GM19239 (cell line): ENCODE measurements around the gene LRSAM1.

Source experiments
- DNase-seq: peaks from one replicate; pipeline ENCODE4 v3.0.0; 2011; ENCODE audit warnings: low spot score; ENCODE audit not compliant: insufficient read length
- FAIRE-seq: peaks from 2 replicates; lab custom pipeline; 2011; peaks lifted over from hg19 to GRCh38; lab: Jason Lieb, UNC

LRSAM1 gene

DNA sequence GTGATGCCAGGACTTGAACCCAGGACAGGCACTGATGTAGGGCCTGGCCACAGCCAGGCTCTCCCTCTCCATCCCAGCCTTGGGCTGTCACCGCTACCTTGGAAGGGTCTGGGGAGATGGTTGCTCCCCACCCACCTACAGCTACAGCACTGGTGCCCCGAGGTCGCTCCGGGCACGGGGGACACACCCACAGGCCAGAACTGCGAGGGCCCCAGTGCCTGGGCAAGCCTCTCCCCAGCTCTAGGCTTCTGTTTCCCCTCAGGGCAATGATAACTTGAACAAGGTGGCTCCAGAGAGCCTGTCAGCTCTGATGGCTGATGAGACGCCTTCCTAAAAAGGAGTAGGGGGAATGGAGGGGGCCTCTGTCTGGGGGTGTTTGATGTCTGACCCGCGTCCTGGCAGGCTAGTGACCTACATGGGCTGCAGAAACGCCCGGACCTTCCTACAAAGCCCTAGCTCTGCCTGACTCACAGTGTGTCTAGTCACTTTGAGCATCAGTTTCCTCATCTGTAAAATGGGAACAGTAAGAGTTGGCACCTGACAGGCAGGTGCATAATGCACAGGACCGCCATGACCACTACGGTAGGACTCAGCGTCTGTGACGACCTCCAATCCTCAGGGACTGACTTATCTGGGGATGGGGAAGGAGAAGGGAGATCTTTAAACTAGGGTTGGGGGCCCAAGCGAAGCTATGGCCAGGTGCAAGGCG is 76.4 kb downstream of the LRSAM1 start:
- DNase-seq (no peak), FAIRE-seq (no peak)

DNA sequence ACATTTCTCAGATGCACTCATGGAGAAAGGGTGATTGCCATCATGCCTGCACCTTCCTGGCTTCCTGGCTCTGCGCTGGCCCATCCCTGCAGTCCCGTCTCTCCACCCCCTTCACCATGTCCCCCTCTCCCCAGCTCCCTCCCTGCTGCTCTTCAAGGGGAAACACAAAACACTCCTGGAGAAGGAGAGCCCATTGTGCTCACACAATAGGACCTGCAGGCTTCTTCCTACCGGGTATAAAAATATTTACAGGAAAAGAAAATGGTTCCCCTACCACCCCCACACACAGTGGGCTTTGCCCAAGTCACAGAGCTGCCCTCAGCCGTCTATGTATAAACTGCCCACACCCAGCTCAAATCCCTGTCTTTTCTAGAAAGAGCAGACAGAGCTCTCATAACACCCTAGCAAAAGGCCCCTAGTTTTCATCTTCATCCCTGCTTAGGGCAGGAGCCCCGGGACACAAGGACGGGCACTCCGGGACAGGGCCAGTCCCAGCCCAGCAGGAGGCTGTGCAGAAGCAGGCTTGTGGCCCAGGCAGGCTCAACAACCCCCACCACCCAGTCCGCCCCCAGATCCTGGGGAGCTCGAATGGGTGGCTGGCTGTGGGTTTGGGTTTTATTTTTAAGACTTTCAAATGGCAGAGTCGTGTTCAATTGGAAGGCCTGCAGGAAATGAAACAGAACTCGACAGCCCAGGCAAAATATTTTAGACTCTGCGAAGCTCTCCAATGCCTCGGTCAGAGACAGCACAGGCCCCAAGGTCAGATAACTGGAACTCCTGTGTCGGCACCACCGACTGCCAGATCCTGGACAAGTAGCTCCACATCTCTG is 77.3 kb downstream of the LRSAM1 start:
- DNase-seq: no peak
- no peak for FAIRE-seq

GRCh38 chr9:127529671-127530070 is 78.4 kb downstream of the LRSAM1 start:
- FAIRE-seq (no peak), DNase-seq (no peak)

GRCh38 chr9:127530206-127530941 is 79.1 kb downstream of the LRSAM1 start:
- DNase-seq (no peak), FAIRE-seq (no peak)

- DNase-seq: no peak
These were observed 80.4 kb downstream of the LRSAM1 start for GRCh38 chr9:127531676-127532075.

DNA sequence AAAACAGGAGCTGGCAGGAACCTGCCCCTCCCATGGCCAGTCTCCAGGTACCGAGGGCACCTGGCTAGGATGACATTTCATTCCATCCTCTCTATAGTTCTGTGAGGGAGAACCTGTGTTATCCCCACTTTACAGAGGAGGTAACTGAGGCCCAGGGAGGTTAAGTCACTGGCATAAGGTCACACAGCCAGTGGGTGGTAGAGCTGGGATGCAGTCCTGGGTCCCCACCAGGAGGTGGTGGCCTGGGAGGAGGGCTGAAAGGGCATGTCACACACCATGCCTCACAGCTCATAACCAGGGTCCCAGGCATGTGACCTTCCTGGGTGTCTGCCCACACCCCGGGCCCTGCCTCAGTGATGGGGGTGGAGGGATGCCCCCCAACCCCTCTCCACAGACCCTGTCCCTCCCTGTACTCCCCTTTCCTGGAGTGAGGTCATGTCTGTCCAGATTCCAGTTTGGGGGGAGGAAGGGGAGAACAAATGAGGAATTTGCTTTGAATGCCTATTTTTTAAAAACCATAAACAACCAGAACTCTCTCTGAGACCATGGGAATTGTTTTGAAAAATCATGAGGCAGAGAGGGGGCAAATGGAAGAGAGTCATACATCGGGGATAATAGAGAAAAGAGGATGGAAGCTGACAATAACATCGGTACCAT is 83.1 kb downstream of the LRSAM1 start:
- FAIRE-seq (no peak), DNase-seq (no peak)

More at GRCh38 chr9:127531676-127532075, 80.4 kb downstream of the LRSAM1 start:
- FAIRE-seq: no peak

DNA sequence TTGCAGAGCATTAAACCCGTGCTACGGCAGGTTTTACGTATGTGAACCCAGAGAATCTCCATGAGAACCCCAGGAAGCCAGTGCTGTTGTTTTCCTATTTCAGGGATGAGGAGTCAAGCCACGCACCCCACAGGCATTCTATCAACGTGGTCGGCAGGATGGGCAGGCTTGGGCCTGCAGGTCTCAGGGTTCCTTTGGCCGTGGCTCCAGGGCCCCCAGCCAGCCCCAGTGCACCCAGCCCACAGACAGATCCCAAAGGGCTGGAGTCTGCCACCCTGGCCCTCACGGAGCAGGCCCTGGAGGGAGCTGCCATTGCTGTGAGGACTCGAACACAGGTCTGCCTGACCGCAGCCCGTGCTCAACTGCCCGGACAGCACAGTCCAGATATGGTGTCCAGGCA is 83.6 kb downstream of the LRSAM1 start:
- DNase-seq (no peak), FAIRE-seq (no peak)

- DNase-seq: no peak
- no peak for FAIRE-seq
These were observed 84.1 kb downstream of the LRSAM1 start for GRCh38 chr9:127535396-127535795.

DNA sequence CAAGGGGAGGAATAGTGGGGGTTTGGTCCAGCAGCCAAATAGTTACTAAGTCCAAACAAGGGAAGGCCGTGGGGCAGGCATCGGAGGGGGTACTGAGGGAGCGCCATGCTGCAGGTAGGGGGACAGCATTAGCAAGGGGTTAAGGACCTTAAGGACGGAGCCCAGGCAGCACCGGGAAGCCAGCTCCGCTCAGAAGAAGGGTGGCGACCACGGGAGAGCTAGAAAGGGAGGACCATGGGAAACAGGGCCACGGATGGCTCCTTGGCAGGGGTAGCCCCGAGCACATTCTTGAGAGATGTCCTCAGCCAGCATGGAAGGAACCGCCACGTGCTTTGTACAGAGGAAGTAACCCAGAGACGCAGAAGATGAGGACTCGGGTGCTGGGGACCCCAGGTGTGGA is 84.5 kb downstream of the LRSAM1 start:
- DNase-seq (no peak), FAIRE-seq (no peak)

GRCh38 chr9:127536499-127536898 is 85.2 kb downstream of the LRSAM1 start:
- no peak for FAIRE-seq
- DNase-seq: no peak

GRCh38 chr9:127537014-127537413 is 85.7 kb downstream of the LRSAM1 start:
- DNase-seq (no peak), FAIRE-seq (no peak)

GRCh38 chr9:127537792-127538191 is 86.5 kb downstream of the LRSAM1 start:
- DNase-seq (no peak), FAIRE-seq (no peak)

GRCh38 chr9:127538849-127539258 is 87.5 kb downstream of the LRSAM1 start:
- no peak for FAIRE-seq
- no peak for DNase-seq

DNA sequence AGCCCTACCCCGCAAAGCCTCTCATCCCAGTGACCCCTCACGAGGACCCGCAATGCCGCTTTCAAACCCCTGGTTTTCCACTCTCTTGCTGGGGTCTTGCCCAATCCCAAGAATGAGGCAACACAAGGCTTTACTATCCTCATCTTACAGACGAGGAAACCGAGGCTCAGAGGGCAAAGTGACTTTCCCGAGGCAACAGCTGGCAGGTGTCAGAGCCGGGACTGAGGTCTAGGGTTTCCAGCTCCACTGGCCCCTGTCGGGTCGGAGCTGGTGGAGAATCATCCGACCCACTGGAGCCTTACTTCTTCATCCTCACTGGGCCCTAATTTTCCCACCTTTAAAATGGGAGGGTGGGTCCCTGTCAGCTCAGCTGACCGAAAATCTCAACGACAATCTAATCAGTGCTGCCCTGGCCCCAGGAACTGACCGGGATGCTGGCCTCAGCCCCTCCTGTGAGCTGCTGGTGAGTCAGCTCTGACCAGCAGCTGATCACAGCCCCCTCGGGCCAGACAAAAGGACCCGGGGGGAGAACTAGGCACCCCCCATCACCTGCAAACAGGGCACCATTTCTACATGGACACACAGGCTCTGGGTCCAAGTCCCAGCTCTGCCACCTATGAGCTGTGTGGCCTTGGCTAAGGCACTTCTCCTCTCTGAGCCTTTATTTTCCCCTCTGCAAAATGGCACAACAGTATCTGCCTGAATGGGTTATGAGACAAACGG is 88.1 kb downstream of the LRSAM1 start:
- DNase-seq (no peak), FAIRE-seq (no peak)

- DNase-seq: no peak
- no peak for FAIRE-seq
These were observed 88.8 kb downstream of the LRSAM1 start for GRCh38 chr9:127539982-127540663.

DNA sequence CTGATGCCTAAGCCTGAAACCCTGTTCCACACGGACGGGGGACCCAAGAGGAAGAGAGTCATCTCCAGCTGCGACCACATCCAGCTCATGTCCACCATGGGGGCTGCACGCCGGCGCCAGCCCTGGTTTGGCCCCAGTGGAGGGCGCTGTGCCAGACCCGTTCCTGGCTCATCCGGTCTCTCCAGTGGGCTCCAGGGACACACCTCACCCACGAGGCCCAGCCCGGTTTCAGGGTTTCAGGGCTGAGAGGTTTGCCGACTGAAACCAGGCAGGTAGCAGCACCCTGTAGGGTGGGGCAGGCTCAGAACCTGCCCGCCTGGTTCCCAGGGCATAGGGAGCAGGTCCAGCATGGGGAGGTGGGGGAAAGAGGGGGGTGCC is 89.3 kb downstream of the LRSAM1 start:
- FAIRE-seq (no peak), DNase-seq (no peak)

GRCh38 chr9:127541176-127541575 is 89.9 kb downstream of the LRSAM1 start:
- DNase-seq: no peak
- FAIRE-seq: no peak

- DNase-seq: no peak
- no peak for FAIRE-seq
These were observed 90.6 kb downstream of the LRSAM1 start for GRCh38 chr9:127541865-127542264.

DNA sequence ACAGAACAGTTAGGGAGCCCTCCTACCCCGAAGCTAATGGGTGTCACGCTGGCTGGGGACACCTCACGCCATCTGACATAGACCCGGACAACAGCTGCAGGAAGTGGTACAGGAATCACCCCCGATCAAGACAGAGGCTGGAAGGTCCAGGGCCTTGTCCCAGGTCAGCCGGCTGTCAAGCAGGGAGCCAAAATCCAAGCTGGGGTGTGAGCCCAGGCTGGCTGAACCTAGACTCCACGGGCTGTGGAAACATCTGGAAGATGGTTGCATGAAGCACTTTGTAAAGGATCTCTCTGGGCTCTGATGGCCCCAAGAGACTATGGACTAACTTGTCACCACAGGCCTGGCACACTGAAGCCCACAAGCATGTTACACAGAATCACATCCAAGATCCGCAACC is 91.9 kb downstream of the LRSAM1 start:
- no peak for DNase-seq
- FAIRE-seq: no peak
